HL-60/S4 treated with retinoic acid at 250 ng/mL for 4 days and 3 days (cell line): ENCODE data around the gene GPR132.

Experiments
- in situ Hi-C: fragments of 300-500 bp; cut with MboI; formaldehyde crosslinking; loops from 2 replicates; pipeline ENCODE4 v1.7.0; 2022; ENCODE audit warnings: low sequenced_read_pairs

Gene GPR132

GRCh38 chr14:105023144-105023543 lies 42.1 kb downstream of the GPR132 start:
- in situ Hi-C loops, result no loop called here

- in situ Hi-C loops, result no loop called here
These were observed 43.0 kb downstream of the GPR132 start for GRCh38 chr14:105022276-105022670.

GRCh38 chr14:105021656-105022275 lies 43.5 kb downstream of the GPR132 start:
- in situ Hi-C loops, result no loop called here

GRCh38 chr14:105020815-105021655 lies 44.2 kb downstream of the GPR132 start, which contains the start of gene CDCA4:
TSS of gene CDCA4 (minus strand) at chr14:105021083. CDS start at chr14:105011929, 9,154 bp downstream.
- in situ Hi-C loops, result no loop called here

- in situ Hi-C loops, result no loop called here
These were observed 45.1 kb downstream of the GPR132 start for GRCh38 chr14:105019861-105020814.

- in situ Hi-C loops, result no loop called here
These were observed 46.8 kb downstream of the GPR132 start for GRCh38 chr14:105018414-105018813.

GRCh38 chr14:105015905-105016304 lies 49.3 kb downstream of the GPR132 start:
- in situ Hi-C loops, result no loop called here

- in situ Hi-C loops, result no loop called here
These were observed 50.0 kb downstream of the GPR132 start for GRCh38 chr14:105015242-105015641.

- in situ Hi-C loops, result no loop called here
These were observed 50.6 kb downstream of the GPR132 start for GRCh38 chr14:105014631-105015030.

- in situ Hi-C loops, result no loop called here
These were observed 51.2 kb downstream of the GPR132 start for GRCh38 chr14:105014032-105014431.

- in situ Hi-C loops, result no loop called here
These were observed 52.0 kb downstream of the GPR132 start for GRCh38 chr14:105013150-105013785.

- in situ Hi-C loops, result no loop called here
These were observed 52.9 kb downstream of the GPR132 start for GRCh38 chr14:105012171-105012985.

- in situ Hi-C loops, result no loop called here
These were observed 53.8 kb downstream of the GPR132 start for GRCh38 chr14:105011312-105011990.

- in situ Hi-C loops, result no loop called here
These were observed 54.3 kb downstream of the GPR132 start for GRCh38 chr14:105010891-105011291.

- in situ Hi-C loops, result no loop called here
These were observed 55.1 kb downstream of the GPR132 start for GRCh38 chr14:105010106-105010505.

GRCh38 chr14:105007593-105008264 lies 57.5 kb downstream of the GPR132 start:
- in situ Hi-C loops, result no loop called here

- in situ Hi-C loops, result no loop called here
These were observed 58.2 kb downstream of the GPR132 start for GRCh38 chr14:105006831-105007592.
